Measurements from ENCODE around the gene LRRC4C.

- TF ChIP-seq GATA1 (IDR thresholded peaks at IDR 0.05; ENCODE audit: low read depth, low read length): no peak
- TF ChIP-seq POLR2A (IDR thresholded peaks at IDR 0.05; ENCODE audit: low read length): no peak
Observed at GRCh38 chr11:41309716-41310115, 149.7 kb downstream of the LRRC4C start.
